K562 (cell line): Measurements from ENCODE around the gene NOP16. TPM values are rescaled to one million over a fixed set of nuclear protein-coding genes. Genes with fewer than 3 reads are reported as not detected.

ENCODE experiments used
- ATAC-seq: fragments of 200-7000 bp; cut with Tn5 transposase; 3 replicates; pipeline ENCODE4 v1.9.1; 2020; ENCODE audit warnings: moderate library complexity
- BruUV-seq: library from RNA; stranded (reverse); fragments of 400-500 nt; replicated peaks from 2 replicates; lab custom pipeline; 2021; lab: Mats Ljungman, UMichigan
- CTCF ChIA-PET: fragments of 300-600 bp; formaldehyde crosslinking; extraction: SDS; loops from one replicate; lab custom pipeline; 2021; ENCODE audit warnings: low intra/inter-chr PET ratio; lab: Yijun Ruan, JAX
- POLR2A ChIA-PET: fragments of 300-600, 350-650 bp; sonication (Branson Sonifier 250); formaldehyde crosslinking; extraction: SDS; loops from one replicate; lab custom pipeline; 2021; ENCODE audit warnings: antibody characterized with exemption, inconsistent platforms; lab: Yijun Ruan, JAX
- DNase-seq, 4 experiments: peaks; one replicate each; pipeline versions ENCODE4 v3.0.0 to v3.0.0-alpha.2; 2011 to 2018; ENCODE audit warnings: low spot score in 3 of 4, mixed read lengths in 3 of 4; ENCODE audit errors: extremely low read depth in 1 of 4
- FAIRE-seq: peaks from 2 replicates; lab custom pipeline; 2011; peaks lifted over from hg19 to GRCh38; lab: Jason Lieb, UNC
- H2AFZ ChIP-seq: 2 replicates; pipeline ENCODE4 v1.6.0; 2011; ENCODE audit warnings: low read depth, low read length, control low read depth, inconsistent platforms
- H3K27ac ChIP-seq: fragments of 200-600 bp; 3 replicates; pipeline ENCODE4 v1.8.0; 2011; ENCODE audit warnings: low read depth, mild to moderate bottlenecking, control low read depth, inconsistent platforms, low read length, moderate library complexity, mixed read lengths; ENCODE audit errors: extremely low read depth
- H3K27me3 ChIP-seq, 2 experiments: fragments of 300-600 bp in 1 of 2; 2 replicates in 1 of 2; 3 replicates in 1 of 2; pipeline versions ENCODE4 v1.6.0 to v1.8.0; 2011; ENCODE audit warnings: inconsistent platforms in 2 of 2, low read length in 2 of 2, mild to moderate bottlenecking in 1 of 2, mixed read lengths in 1 of 2, moderate library complexity in 1 of 2; ENCODE audit not compliant: control insufficient read depth in 2 of 2, insufficient read depth in 2 of 2
- H3K36me3 ChIP-seq: fragments of 300-600 bp; 3 replicates; pipeline ENCODE4 v1.8.0; 2011; ENCODE audit warnings: mild to moderate bottlenecking, low read length, inconsistent platforms; ENCODE audit not compliant: control insufficient read depth, insufficient read depth
- H3K4me1 ChIP-seq, 2 experiments: fragments of 200-600 bp in 1 of 2; replicated peaks in 1 of 2; 2 replicates in 1 of 2; 3 replicates in 1 of 2; pipeline versions ENCODE4 v1.5.1 to v1.8.0; 2011; ENCODE audit warnings: inconsistent platforms in 2 of 2, low read length in 2 of 2, mild to moderate bottlenecking in 1 of 2, mixed read lengths in 1 of 2, moderate library complexity in 1 of 2; ENCODE audit not compliant: control insufficient read depth in 2 of 2, insufficient read depth in 2 of 2
- H3K4me2 ChIP-seq: 2 replicates; pipeline ENCODE4 v1.6.1; 2011; ENCODE audit warnings: low read length, control low read depth, inconsistent platforms, mixed read lengths; ENCODE audit not compliant: insufficient read depth
- H3K4me3 ChIP-seq: fragments of 200-600 bp; sonication (generic), shearing (Covaris generic); 2 replicates; pipeline ENCODE4 v1.5.1; 2016; ENCODE audit warnings: control low read depth, inconsistent platforms
- H3K79me2 ChIP-seq: fragments of 200-600 bp; 3 replicates; pipeline ENCODE4 v1.8.0; 2011; ENCODE audit warnings: low read length, inconsistent platforms; ENCODE audit not compliant: control insufficient read depth, insufficient read depth
- H3K9ac ChIP-seq, 2 experiments: 2 replicates each; pipeline versions ENCODE4 v1.6.0 to v1.6.1; 2011; ENCODE audit warnings: low read depth in 2 of 2, low read length in 2 of 2, control low read depth in 1 of 2, inconsistent platforms in 1 of 2, mild to moderate bottlenecking in 1 of 2, mixed read lengths in 1 of 2; ENCODE audit not compliant: insufficient read depth in 1 of 2
- H3K9me1 ChIP-seq: one replicate; pipeline ENCODE4 v1.6.0; 2011; ENCODE audit warnings: inconsistent platforms, mild to moderate bottlenecking, low read length, moderate library complexity; ENCODE audit not compliant: control insufficient read depth, insufficient read depth
- H3K9me3 ChIP-seq: replicated peaks from 2 replicates; pipeline ENCODE4 v1.5.1; 2011; ENCODE audit warnings: low read depth, low read length, inconsistent platforms; ENCODE audit not compliant: control insufficient read depth, insufficient read depth
- H4K20me1 ChIP-seq: replicated peaks from 2 replicates; pipeline ENCODE4 v1.6.1; 2011; ENCODE audit warnings: low read length, inconsistent platforms, mixed read lengths; ENCODE audit not compliant: control insufficient read depth, insufficient read depth
- ATF7 ChIP-seq: fragments of 450-650 bp; IDR thresholded peaks from 2 replicates; pipeline ENCODE4 v1.7.1; 2014; ENCODE audit warnings: mild to moderate bottlenecking, moderate library complexity
- ELF4 ChIP-seq: fragments of 450-650 bp; formaldehyde crosslinking; IDR thresholded peaks from 2 replicates; pipeline ENCODE4 v1.4.0; 2022; ENCODE audit warnings: missing genetic modification characterization
- FOXA1 ChIP-seq: fragments of 450-650 bp; IDR thresholded peaks from 2 replicates; pipeline ENCODE4 v1.6.1; 2016; ENCODE audit warnings: mild to moderate bottlenecking, borderline replicate concordance
- GABPB2 ChIP-seq: fragments of 250-450 bp; sonication (Bioruptor Pico); conservative IDR thresholded peaks from 2 replicates; pipeline ENCODE4 v1.5.1; 2021; ENCODE audit warnings: mild to moderate bottlenecking
- GATAD2B ChIP-seq: fragments of 450-650 bp; IDR thresholded peaks from 2 replicates; pipeline ENCODE4 v1.6.1; 2017; ENCODE audit warnings: mild to moderate bottlenecking, borderline replicate concordance
- IRF1 ChIP-seq: sonication (generic); formaldehyde crosslinking; IDR thresholded peaks from 2 replicates; pipeline ENCODE4 v1.8.0; 2022; ENCODE audit warnings: missing genetic modification reagents, mild to moderate bottlenecking, borderline replicate concordance
- MCM3 ChIP-seq: fragments of 450-650 bp; IDR thresholded peaks from 2 replicates; pipeline ENCODE4 v1.6.1; 2016
- MNT ChIP-seq, 2 experiments: fragments of 450-650 bp; conservative IDR thresholded peaks; 2 replicates each; pipeline ENCODE4 v1.6.1; 2017; ENCODE audit warnings: mild to moderate bottlenecking in 2 of 2, moderate library complexity in 2 of 2
- TAF15 ChIP-seq: fragments of 200-400 bp; formaldehyde crosslinking; IDR thresholded peaks from 2 replicates; pipeline ENCODE4 v1.6.1; 2017; ENCODE audit warnings: mild to moderate bottlenecking, low read depth, low read length, moderate library complexity
- ZBED1 ChIP-seq: IDR thresholded peaks from 2 replicates; pipeline ENCODE4 v1.6.1; 2014
- ZBTB7A ChIP-seq: IDR thresholded peaks from 2 replicates; pipeline ENCODE4 v1.6.1; 2011; ENCODE audit warnings: low read depth, mild to moderate bottlenecking, low read length, moderate library complexity, borderline replicate concordance; ENCODE audit not compliant: control insufficient read depth
- ZNF212 ChIP-seq: fragments of 450-650 bp; formaldehyde crosslinking; IDR thresholded peaks from 2 replicates; pipeline ENCODE4 v1.4.0; 2020; ENCODE audit warnings: mild to moderate bottlenecking
- ZNF3 ChIP-seq: fragments of 250-450 bp; sonication (Bioruptor Pico); IDR thresholded peaks from 2 replicates; pipeline ENCODE4 v1.5.0; 2021; ENCODE audit warnings: mild to moderate bottlenecking, moderate library complexity
- ZNF561 ChIP-seq: fragments of 450-650 bp; formaldehyde crosslinking; conservative IDR thresholded peaks from 2 replicates; pipeline ENCODE4 v1.4.0; 2020; ENCODE audit warnings: mild to moderate bottlenecking, moderate library complexity
- ZNF609 ChIP-seq: sonication (generic); formaldehyde crosslinking; IDR thresholded peaks from 2 replicates; pipeline ENCODE4 v1.8.1; 2023; ENCODE audit warnings: missing genetic modification reagents, mild to moderate bottlenecking, borderline replicate concordance
- whole genome bisulfite sequencing: fragments of 100-300 bp; shearing (Covaris generic); methylation state at CpG from one replicate; pipeline ENCODE4 v1.1.6; 2016; ENCODE audit warnings: low coverage, mixed read lengths; ENCODE audit not compliant: insufficient coverage; ENCODE audit errors: missing lambda C conversion rate; 5-methylcytosine and 5-hydroxymethylcytosine counted together
- in situ Hi-C: fragments of 300-500 bp; cut with MboI; formaldehyde crosslinking; loops from 4 replicates; pipeline ENCODE4 v1.15.0; 2018; ENCODE audit warnings: inconsistent platforms, mixed read lengths
- intact Hi-C: fragments of 100-400 bp; cut with micrococcal nuclease; formaldehyde crosslinking; loops from 2 replicates; pipeline ENCODE4 v1.14.2; 2022
- polyA plus RNA-seq, 8 experiments: library from polyadenylated mRNA; depleted of rRNA in 4 of 8; stranded (reverse) in 5 of 8; unstranded in 3 of 8; fragments of >200 nt; fragmentation: Nextera tagmentation in 2 of 8; fragmentation: Illumina TruSeq in 1 of 8; extraction: Ambion mirVana in 2 of 8; extraction: Trizol in 1 of 8; gene quantifications; 2 replicates each; pipeline versions ENCODE4 v1.2.1 to v1.2.3, GENCODE V29; 2011 to 2014; ENCODE audit warnings: inconsistent platforms in 1 of 8, missing spikeins in 1 of 8
- total RNA-seq, 7 experiments: library from RNA; depleted of rRNA in 6 of 7; stranded (reverse); fragments of >200 nt in 6 of 7; fragmentation: Illumina TruSeq in 2 of 7; extraction: Trizol in 2 of 7; gene quantifications; 2 replicates each; pipeline versions ENCODE4 v1.2.1 to v1.2.3, GENCODE V29; 2011 to 2021; ENCODE audit warnings: low replicate concordance in 1 of 7

NOP16 gene
- total and polyA plus RNA-seq, 9 of the 15 experiments (the other 6 are each of a cell fraction or from before 2014, with no cell fraction given): 92.5 to 342 (median 148) TPM

- Histone ChIP-seq H2AFZ (no peak overlapping the region), H4K20me1 (no peaks in the 10 kb centered on the region), H3K27ac (no peak overlapping the region), H3K4me3 (no peak overlapping the region), H3K79me2 (no peaks in the 10 kb centered on the region), H3K36me3 (peaks cover 64% of the 10 kb centered on the region), H3K9ac (no peak overlapping the region), H3K9me1 (peaks cover 4% of the 10 kb centered on the region), H3K27me3 (no peaks in the 10 kb centered on the region), H3K9me3 (no peaks in the 10 kb centered on the region), H3K4me1 (peaks cover 4 to 9% of the 10 kb centered on the region in 2 experiments; a peak in 4 of 5 replicates), H3K4me2 (no peak overlapping the region)
- WGBS: 33% methylated on average over 2 of the region's 2 CpGs
- intact Hi-C loops: no loop called here
- DNase-seq (no peak), ATAC-seq (no peak), FAIRE-seq (no peak)
- ChIA-PET CTCF (no interaction called here), POLR2A (interaction anchor here (1.3 to 1.9 kb wide), 2 partner anchors 9 to 18 kb away, joined by 4 read pairs; partner anchors contain the start of gene KIAA1191)
- in situ Hi-C loops: no loop called here
- no TSS peak for BruUV-seq
- TF ChIP-seq ZNF609 (CRISPR knock-in tag): no peak
- TF ChIP-seq GABPB2 (CRISPR knock-in tag): no peak
- TF ChIP-seq ZBED1: no peak
- TF ChIP-seq ATF7: no peak
- TF ChIP-seq MCM3: no peak
- no peak for TF ChIP-seq ZNF3 (CRISPR knock-in tag)
- no peak for TF ChIP-seq TAF15
- no peak for TF ChIP-seq MNT (conservative IDR thresholded peaks at IDR 0.05)
- TF ChIP-seq ELF4 (CRISPR knock-in tag): no peak
- TF ChIP-seq ZBTB7A: no peak
- no peak for TF ChIP-seq ZNF561 (CRISPR knock-in tag)
- no peak for TF ChIP-seq IRF1 (CRISPR knock-in tag)
- no peak for TF ChIP-seq FOXA1
- TF ChIP-seq ZNF212: no peak
- no peak for TF ChIP-seq GATAD2B
Measured at GRCh38 chr5:176342766-176343458, 45.5 kb downstream of the NOP16 start.
